HEK293T (cell line): ENCODE results near the gene MRPL33.

Source experiments
- ARNT ChIP-seq: fragments of 450-650 bp; IDR thresholded peaks from 2 replicates; pipeline ENCODE4 v1.6.1; 2017; ENCODE audit warnings: mild to moderate bottlenecking
- BHLHE40 ChIP-seq: fragments of 450-650 bp; IDR thresholded peaks from 2 replicates; pipeline ENCODE4 v1.6.1; 2016; ENCODE audit warnings: mild to moderate bottlenecking, moderate library complexity, borderline replicate concordance
- ELF4 ChIP-seq: fragments of 450-650 bp; IDR thresholded peaks from 2 replicates; pipeline ENCODE4 v1.6.1; 2017; ENCODE audit warnings: antibody characterized with exemption
- NFRKB ChIP-seq: fragments of 450-650 bp; IDR thresholded peaks from 2 replicates; pipeline ENCODE4 v1.6.1; 2016; ENCODE audit warnings: mild to moderate bottlenecking, moderate library complexity
- SP1 ChIP-seq: fragments of 450-650 bp; IDR thresholded peaks from 2 replicates; pipeline ENCODE4 v1.6.1; 2017
- SUZ12 ChIP-seq: fragments of 450-650 bp; IDR thresholded peaks from 2 replicates; pipeline ENCODE4 v1.6.1; 2016; ENCODE audit warnings: mild to moderate bottlenecking
- ZNF384 ChIP-seq: fragments of 450-650 bp; IDR thresholded peaks from 2 replicates; pipeline ENCODE4 v1.6.1; 2016

DNA sequence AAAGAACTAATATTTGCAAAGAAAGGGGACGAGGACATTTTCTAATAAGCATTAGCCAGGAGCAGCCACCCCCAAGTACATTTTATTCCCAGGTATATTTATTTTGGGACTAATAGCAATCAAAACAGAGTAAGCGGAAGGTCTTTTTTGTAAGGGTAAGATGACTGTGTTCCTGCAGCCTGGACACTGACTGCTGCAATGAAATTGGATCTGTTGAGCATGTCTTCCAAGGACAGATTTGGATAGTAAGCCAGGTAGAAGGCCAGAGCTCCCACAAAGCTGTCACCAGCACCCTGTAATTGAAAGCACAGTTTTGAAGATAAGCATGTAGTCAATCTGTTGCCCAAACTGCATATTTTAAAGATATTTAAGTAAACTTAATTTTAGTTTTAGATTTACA, 10.0 kb downstream of the MRPL33 start:
- TF ChIP-seq SUZ12 (no peak), SP1 (no peak), ARNT (no peak), ZNF384 (no peak), BHLHE40 (no peak), NFRKB (no peak), ELF4 (no peak)
